ENCODE measurements around the gene IRGC.

GRCh38 chr19:43759515-43759914 lies 43.6 kb downstream of the IRGC start:
- TF ChIP-seq CTCF (IDR thresholded peaks at IDR 0.05), result no peak
- TF ChIP-seq POLR2A (IDR thresholded peaks at IDR 0.05), result no peak

Data from heart left ventricle (tissue), 13 donors.